Measurements from ENCODE around the gene TAF5L.

DNA sequence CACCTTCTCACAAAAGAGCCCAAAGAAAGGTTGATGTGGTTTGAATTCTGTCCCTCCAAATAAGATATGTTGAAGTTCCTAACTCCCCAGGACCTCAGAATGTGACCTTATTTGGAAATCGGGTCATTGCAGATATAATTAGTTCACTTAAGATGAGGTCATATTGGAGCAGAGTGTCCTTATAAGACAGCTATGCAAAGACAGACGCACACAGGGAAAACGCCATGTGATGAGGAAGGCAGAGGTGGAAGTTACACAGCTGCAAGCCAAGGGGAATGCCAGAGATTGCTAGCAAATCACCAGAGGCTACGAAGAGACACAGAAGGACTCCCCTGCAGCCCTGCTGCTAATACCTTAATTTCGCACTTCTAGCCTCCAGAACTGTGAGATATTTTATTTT lies 62.2 kb downstream of the TAF5L start:
- TF ChIP-seq, protein P1, sequence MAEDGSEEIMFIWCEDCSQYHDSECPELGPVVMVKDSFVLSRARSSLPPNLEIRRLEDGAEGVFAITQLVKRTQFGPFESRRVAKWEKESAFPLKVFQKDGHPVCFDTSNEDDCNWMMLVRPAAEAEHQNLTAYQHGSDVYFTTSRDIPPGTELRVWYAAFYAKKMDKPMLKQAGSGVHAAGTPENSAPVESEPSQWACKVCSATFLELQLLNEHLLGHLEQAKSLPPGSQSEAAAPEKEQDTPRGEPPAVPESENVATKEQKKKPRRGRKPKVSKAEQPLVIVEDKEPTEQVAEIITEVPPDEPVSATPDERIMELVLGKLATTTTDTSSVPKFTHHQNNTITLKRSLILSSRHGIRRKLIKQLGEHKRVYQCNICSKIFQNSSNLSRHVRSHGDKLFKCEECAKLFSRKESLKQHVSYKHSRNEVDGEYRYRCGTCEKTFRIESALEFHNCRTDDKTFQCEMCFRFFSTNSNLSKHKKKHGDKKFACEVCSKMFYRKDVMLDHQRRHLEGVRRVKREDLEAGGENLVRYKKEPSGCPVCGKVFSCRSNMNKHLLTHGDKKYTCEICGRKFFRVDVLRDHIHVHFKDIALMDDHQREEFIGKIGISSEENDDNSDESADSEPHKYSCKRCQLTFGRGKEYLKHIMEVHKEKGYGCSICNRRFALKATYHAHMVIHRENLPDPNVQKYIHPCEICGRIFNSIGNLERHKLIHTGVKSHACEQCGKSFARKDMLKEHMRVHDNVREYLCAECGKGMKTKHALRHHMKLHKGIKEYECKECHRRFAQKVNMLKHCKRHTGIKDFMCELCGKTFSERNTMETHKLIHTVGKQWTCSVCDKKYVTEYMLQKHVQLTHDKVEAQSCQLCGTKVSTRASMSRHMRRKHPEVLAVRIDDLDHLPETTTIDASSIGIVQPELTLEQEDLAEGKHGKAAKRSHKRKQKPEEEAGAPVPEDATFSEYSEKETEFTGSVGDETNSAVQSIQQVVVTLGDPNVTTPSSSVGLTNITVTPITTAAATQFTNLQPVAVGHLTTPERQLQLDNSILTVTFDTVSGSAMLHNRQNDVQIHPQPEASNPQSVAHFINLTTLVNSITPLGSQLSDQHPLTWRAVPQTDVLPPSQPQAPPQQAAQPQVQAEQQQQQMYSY (CRISPR knock-in tag; IDR thresholded peaks at IDR 0.05), result no peak
- TF ChIP-seq EZH2 (conservative IDR thresholded peaks at IDR 0.05; ENCODE audit: low read depth, low read length), result no peak
